ENCODE data around the gene NEK9.

DNA sequence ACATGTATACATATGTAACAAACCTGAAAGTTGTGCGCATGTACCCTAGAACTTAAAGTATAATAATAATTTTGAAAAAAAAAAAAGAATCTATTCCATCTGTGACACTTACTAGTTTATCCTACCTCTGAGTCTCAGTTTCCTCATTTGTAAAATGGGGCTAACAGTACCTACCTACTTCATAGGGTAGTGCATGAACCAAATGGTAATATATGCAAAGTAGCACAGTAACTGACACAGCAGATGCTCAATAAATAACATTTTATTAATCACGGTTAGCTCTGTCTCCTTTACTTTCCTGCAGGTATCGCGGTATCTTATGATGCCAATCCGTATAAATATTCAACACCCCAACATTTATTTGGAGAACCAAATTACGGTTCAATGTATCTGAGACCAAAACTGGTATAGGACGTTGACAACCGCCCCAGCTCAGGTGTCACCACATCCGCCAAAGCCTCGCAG is 48.9 kb upstream of the NEK9 start:
- no peak for TF ChIP-seq EZH2 (optimal IDR thresholded peaks at IDR 0.05; ENCODE audit: low read depth, low read length)
- TF ChIP-seq, protein P1, sequence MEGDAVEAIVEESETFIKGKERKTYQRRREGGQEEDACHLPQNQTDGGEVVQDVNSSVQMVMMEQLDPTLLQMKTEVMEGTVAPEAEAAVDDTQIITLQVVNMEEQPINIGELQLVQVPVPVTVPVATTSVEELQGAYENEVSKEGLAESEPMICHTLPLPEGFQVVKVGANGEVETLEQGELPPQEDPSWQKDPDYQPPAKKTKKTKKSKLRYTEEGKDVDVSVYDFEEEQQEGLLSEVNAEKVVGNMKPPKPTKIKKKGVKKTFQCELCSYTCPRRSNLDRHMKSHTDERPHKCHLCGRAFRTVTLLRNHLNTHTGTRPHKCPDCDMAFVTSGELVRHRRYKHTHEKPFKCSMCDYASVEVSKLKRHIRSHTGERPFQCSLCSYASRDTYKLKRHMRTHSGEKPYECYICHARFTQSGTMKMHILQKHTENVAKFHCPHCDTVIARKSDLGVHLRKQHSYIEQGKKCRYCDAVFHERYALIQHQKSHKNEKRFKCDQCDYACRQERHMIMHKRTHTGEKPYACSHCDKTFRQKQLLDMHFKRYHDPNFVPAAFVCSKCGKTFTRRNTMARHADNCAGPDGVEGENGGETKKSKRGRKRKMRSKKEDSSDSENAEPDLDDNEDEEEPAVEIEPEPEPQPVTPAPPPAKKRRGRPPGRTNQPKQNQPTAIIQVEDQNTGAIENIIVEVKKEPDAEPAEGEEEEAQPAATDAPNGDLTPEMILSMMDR (IDR thresholded peaks at IDR 0.05; ENCODE audit: low read length) = no peak

All from MM.1S (cell line).